ENCODE measurements around the gene LRG1. TPM values are rescaled to one million over a fixed set of nuclear protein-coding genes. Genes with fewer than 3 reads are reported as not detected.
A peak's percentile ranks its signal among the peaks of the same experiment; 100 is the strongest.

The LRG1 gene
- total and polyA plus RNA-seq, 9 of the 15 experiments (the other 6 are each of a cell fraction or from before 2014, with no cell fraction given), result 1.5 to 11.9 (median 8.7) TPM

- TF ChIP-seq REST (IDR thresholded peaks at IDR 0.05; ENCODE audit: borderline replicate concordance) (peak; percentile 25; the same call in 1 of the 2 replicates), REST (CRISPR knock-in tag; IDR thresholded peaks at IDR 0.05; ENCODE audit: low read depth) (no peak), SRF (CRISPR knock-in tag; IDR thresholded peaks at IDR 0.05) (0 out of 4 replicates have a peak, but pooled peaks of 1 of the 2 experiments have one; percentile 15), CEBPG (CRISPR knock-in tag; IDR thresholded peaks at IDR 0.05) (peak; percentile 29; the same call in 1 of the 2 replicates), CEBPG (tag; conservative IDR thresholded peaks at IDR 0.05 in 1 of 2, IDR thresholded peaks at IDR 0.05 in 1 of 2) (no peak), JUN (IDR thresholded peaks at IDR 0.05; ENCODE audit: borderline replicate concordance, low read depth, low read length) (no peak), JUN (CRISPR knock-in tag; IDR thresholded peaks at IDR 0.05; ENCODE audit: borderline replicate concordance) (0 out of 2 replicates have a peak, but pooled peaks have one; percentile 32), NBN (IDR thresholded peaks at IDR 0.05; ENCODE audit: low read depth) (0 out of 2 replicates have a peak, but pooled peaks have one; percentile 8), ASH1L (IDR thresholded peaks at IDR 0.05; ENCODE audit: borderline replicate concordance, low read depth, partially characterized antibody) (no peak), EGR1 (conservative IDR thresholded peaks at IDR 0.05) (peak; percentile 72), MAZ (CRISPR knock-in tag; conservative IDR thresholded peaks at IDR 0.05 in 1 of 2, IDR thresholded peaks at IDR 0.05 in 1 of 2) (peak in 1 of 2 experiments; percentile 69; a peak in 2 of 4 replicates), BCOR (IDR thresholded peaks at IDR 0.05) (peak; percentile 20), HMGXB4 (CRISPR knock-in tag; IDR thresholded peaks at IDR 0.05) (0 out of 2 replicates have a peak, but pooled peaks have one; percentile 40), HDAC2 (IDR thresholded peaks at IDR 0.05) (0 out of 2 replicates have a peak, but pooled peaks have one; percentile 3), ZNF436 (CRISPR knock-in tag; IDR thresholded peaks at IDR 0.05) (no peak), SMC3 (conservative IDR thresholded peaks at IDR 0.05; ENCODE audit: insufficient read depth, low read depth, low read length) (peak; percentile 57; the same call in 1 of the 2 replicates), SRSF9 (IDR thresholded peaks at IDR 0.05; ENCODE audit: borderline replicate concordance, low read depth, low read length) (no peak)
Measured at GRCh38 chr19:4557971-4558941, 18.4 kb upstream of the LRG1 start (continued).
